K562 (cell line): ENCODE results near the gene SEC14L5. TPM values are rescaled to one million over a fixed set of nuclear protein-coding genes. Genes with fewer than 3 reads are reported as not detected.

Source experiments
- ATAC-seq: fragments of 200-7000 bp; cut with Tn5 transposase; 3 replicates; pipeline ENCODE4 v1.9.1; 2020; ENCODE audit warnings: moderate library complexity
- BruUV-seq: library from RNA; stranded (reverse); fragments of 400-500 nt; replicated peaks from 2 replicates; lab custom pipeline; 2021; lab: Mats Ljungman, UMichigan
- CTCF ChIA-PET: fragments of 300-600 bp; formaldehyde crosslinking; extraction: SDS; loops from one replicate; lab custom pipeline; 2021; ENCODE audit warnings: low intra/inter-chr PET ratio; lab: Yijun Ruan, JAX
- POLR2A ChIA-PET: fragments of 300-600, 350-650 bp; sonication (Branson Sonifier 250); formaldehyde crosslinking; extraction: SDS; loops from one replicate; lab custom pipeline; 2021; ENCODE audit warnings: antibody characterized with exemption, inconsistent platforms; lab: Yijun Ruan, JAX
- DNase-seq, 4 experiments: peaks; one replicate each; pipeline versions ENCODE4 v3.0.0 to v3.0.0-alpha.2; 2011 to 2018; ENCODE audit warnings: low spot score in 3 of 4, mixed read lengths in 3 of 4; ENCODE audit errors: extremely low read depth in 1 of 4
- FAIRE-seq: peaks from 2 replicates; lab custom pipeline; 2011; peaks lifted over from hg19 to GRCh38; lab: Jason Lieb, UNC
- H2AFZ ChIP-seq: 2 replicates; pipeline ENCODE4 v1.6.0; 2011; ENCODE audit warnings: low read depth, low read length, control low read depth, inconsistent platforms
- H3K27ac ChIP-seq: fragments of 200-600 bp; 3 replicates; pipeline ENCODE4 v1.8.0; 2011; ENCODE audit warnings: low read depth, mild to moderate bottlenecking, control low read depth, inconsistent platforms, low read length, moderate library complexity, mixed read lengths; ENCODE audit errors: extremely low read depth
- H3K27me3 ChIP-seq, 2 experiments: fragments of 300-600 bp in 1 of 2; 2 replicates in 1 of 2; 3 replicates in 1 of 2; pipeline versions ENCODE4 v1.6.0 to v1.8.0; 2011; ENCODE audit warnings: inconsistent platforms in 2 of 2, low read length in 2 of 2, mild to moderate bottlenecking in 1 of 2, mixed read lengths in 1 of 2, moderate library complexity in 1 of 2; ENCODE audit not compliant: control insufficient read depth in 2 of 2, insufficient read depth in 2 of 2
- H3K36me3 ChIP-seq: fragments of 300-600 bp; 3 replicates; pipeline ENCODE4 v1.8.0; 2011; ENCODE audit warnings: mild to moderate bottlenecking, low read length, inconsistent platforms; ENCODE audit not compliant: control insufficient read depth, insufficient read depth
- H3K4me1 ChIP-seq, 2 experiments: fragments of 200-600 bp in 1 of 2; replicated peaks in 1 of 2; 2 replicates in 1 of 2; 3 replicates in 1 of 2; pipeline versions ENCODE4 v1.5.1 to v1.8.0; 2011; ENCODE audit warnings: inconsistent platforms in 2 of 2, low read length in 2 of 2, mild to moderate bottlenecking in 1 of 2, mixed read lengths in 1 of 2, moderate library complexity in 1 of 2; ENCODE audit not compliant: control insufficient read depth in 2 of 2, insufficient read depth in 2 of 2
- H3K4me2 ChIP-seq: 2 replicates; pipeline ENCODE4 v1.6.1; 2011; ENCODE audit warnings: low read length, control low read depth, inconsistent platforms, mixed read lengths; ENCODE audit not compliant: insufficient read depth
- H3K4me3 ChIP-seq: fragments of 200-600 bp; sonication (generic), shearing (Covaris generic); 2 replicates; pipeline ENCODE4 v1.5.1; 2016; ENCODE audit warnings: control low read depth, inconsistent platforms
- H3K79me2 ChIP-seq: fragments of 200-600 bp; 3 replicates; pipeline ENCODE4 v1.8.0; 2011; ENCODE audit warnings: low read length, inconsistent platforms; ENCODE audit not compliant: control insufficient read depth, insufficient read depth
- H3K9ac ChIP-seq, 2 experiments: 2 replicates each; pipeline versions ENCODE4 v1.6.0 to v1.6.1; 2011; ENCODE audit warnings: low read depth in 2 of 2, low read length in 2 of 2, control low read depth in 1 of 2, inconsistent platforms in 1 of 2, mild to moderate bottlenecking in 1 of 2, mixed read lengths in 1 of 2; ENCODE audit not compliant: insufficient read depth in 1 of 2
- H3K9me1 ChIP-seq: one replicate; pipeline ENCODE4 v1.6.0; 2011; ENCODE audit warnings: inconsistent platforms, mild to moderate bottlenecking, low read length, moderate library complexity; ENCODE audit not compliant: control insufficient read depth, insufficient read depth
- H3K9me3 ChIP-seq: replicated peaks from 2 replicates; pipeline ENCODE4 v1.5.1; 2011; ENCODE audit warnings: low read depth, low read length, inconsistent platforms; ENCODE audit not compliant: control insufficient read depth, insufficient read depth
- H4K20me1 ChIP-seq: replicated peaks from 2 replicates; pipeline ENCODE4 v1.6.1; 2011; ENCODE audit warnings: low read length, inconsistent platforms, mixed read lengths; ENCODE audit not compliant: control insufficient read depth, insufficient read depth
- BCOR ChIP-seq: fragments of 450-650 bp; IDR thresholded peaks from 2 replicates; pipeline ENCODE4 v1.6.1; 2016
- HLTF ChIP-seq: fragments of 450-650 bp; IDR thresholded peaks from 2 replicates; pipeline ENCODE4 v1.6.1; 2016
- MCM3 ChIP-seq: fragments of 450-650 bp; IDR thresholded peaks from 2 replicates; pipeline ENCODE4 v1.6.1; 2016
- RBM25 ChIP-seq: fragments of 200-400 bp; formaldehyde crosslinking; IDR thresholded peaks from 2 replicates; pipeline ENCODE4 v1.6.1; 2018; ENCODE audit warnings: low read length, low read depth, moderate library complexity; ENCODE audit not compliant: severe bottlenecking
- RFX5 ChIP-seq: IDR thresholded peaks from 2 replicates; pipeline ENCODE4 v1.6.1; 2011; ENCODE audit warnings: low read depth, mild to moderate bottlenecking, improper control_type of control experiment, low read length
- TAL1 ChIP-seq: fragments of 450-650 bp; IDR thresholded peaks from 2 replicates; pipeline ENCODE4 v1.6.1; 2016; ENCODE audit warnings: mild to moderate bottlenecking
- THRAP3 ChIP-seq: fragments of 450-650 bp; IDR thresholded peaks from 2 replicates; pipeline ENCODE4 v1.6.1; 2016; ENCODE audit warnings: mild to moderate bottlenecking, inconsistent platforms, borderline replicate concordance
- ZNF146 ChIP-seq: IDR thresholded peaks from one replicate; pipeline ENCODE4 v1.6.1; 2018; ENCODE audit warnings: missing compliant biosample characterization; ENCODE audit not compliant: unreplicated experiment
- ZNF217 ChIP-seq: sonication (generic); formaldehyde crosslinking; IDR thresholded peaks from 2 replicates; pipeline ENCODE4 v1.8.0; 2022; ENCODE audit warnings: mild to moderate bottlenecking, missing genetic modification reagents
- ZNF75A ChIP-seq: fragments of 450-650 bp; formaldehyde crosslinking; IDR thresholded peaks from 2 replicates; pipeline ENCODE4 v1.4.0; 2020; ENCODE audit warnings: mild to moderate bottlenecking
- WGBS: fragments of 100-300 bp; shearing (Covaris generic); methylation state at CpG from one replicate; pipeline ENCODE4 v1.1.6; 2016; ENCODE audit warnings: low coverage, mixed read lengths; ENCODE audit not compliant: insufficient coverage; ENCODE audit errors: missing lambda C conversion rate; 5-methylcytosine and 5-hydroxymethylcytosine counted together
- in situ Hi-C: fragments of 300-500 bp; cut with MboI; formaldehyde crosslinking; loops from 4 replicates; pipeline ENCODE4 v1.15.0; 2018; ENCODE audit warnings: inconsistent platforms, mixed read lengths
- intact Hi-C: fragments of 100-400 bp; cut with micrococcal nuclease; formaldehyde crosslinking; loops from 2 replicates; pipeline ENCODE4 v1.14.2; 2022
- polyA plus RNA-seq, 8 experiments: library from polyadenylated mRNA; depleted of rRNA in 4 of 8; stranded (reverse) in 5 of 8; unstranded in 3 of 8; fragments of >200 nt; fragmentation: Nextera tagmentation in 2 of 8; fragmentation: Illumina TruSeq in 1 of 8; extraction: Ambion mirVana in 2 of 8; extraction: Trizol in 1 of 8; gene quantifications; 2 replicates each; pipeline versions ENCODE4 v1.2.1 to v1.2.3, GENCODE V29; 2011 to 2014; ENCODE audit warnings: inconsistent platforms in 1 of 8, missing spikeins in 1 of 8
- total RNA-seq, 7 experiments: library from RNA; depleted of rRNA in 6 of 7; stranded (reverse); fragments of >200 nt in 6 of 7; fragmentation: Illumina TruSeq in 2 of 7; extraction: Trizol in 2 of 7; gene quantifications; 2 replicates each; pipeline versions ENCODE4 v1.2.1 to v1.2.3, GENCODE V29; 2011 to 2021; ENCODE audit warnings: low replicate concordance in 1 of 7
- TF ChIP-seq, protein P1 (sequence below): fragments of 250-450 bp; sonication (Bioruptor Pico); IDR thresholded peaks from 2 replicates; pipeline ENCODE4 v1.5.0; 2021

Gene SEC14L5
- total and polyA plus RNA-seq, 9 of the 15 experiments (the other 6 are each of a cell fraction or from before 2014, with no cell fraction given): 0.11 TPM; not detected in 8

- H4K20me1 ChIP-seq: peaks cover 7% of the 10 kb centered on the region; the same call in 1 of the 2 replicates
- no peak overlapping the region for H3K4me3 ChIP-seq
- no peaks in the 10 kb centered on the region for H3K79me2 ChIP-seq
- H3K4me1 ChIP-seq: peaks cover 8 to 17% of the 10 kb centered on the region in 2 experiments; a peak in 4 of 5 replicates
- no peak overlapping the region for H3K9ac ChIP-seq
- intact Hi-C loops: no loop called here
- in situ Hi-C loops: no loop called here
- ChIA-PET CTCF (no interaction called here), POLR2A (no interaction called here)
- no peaks in the 10 kb centered on the region for H3K9me3 ChIP-seq
- no peak for FAIRE-seq
- no peaks in the 10 kb centered on the region for H3K36me3 ChIP-seq
- no peak overlapping the region for H2AFZ ChIP-seq
- no TSS peak for BruUV-seq
- no peak for ATAC-seq
- no peaks in the 10 kb centered on the region for H3K9me1 ChIP-seq
- peaks cover 21 to 37% of the 10 kb centered on the region in 2 experiments; a peak in 4 of 5 replicates for H3K27me3 ChIP-seq
- DNase-seq: no peak
- TF ChIP-seq THRAP3: no peak
- TF ChIP-seq BCOR: peak; percentile 50; the same call in 1 of the 2 replicates
- TF ChIP-seq ZNF75A: no peak
- TF ChIP-seq RFX5: 0 out of 2 replicates have a peak, but pooled peaks have one; percentile 43
- no peak for TF ChIP-seq ZNF217 (CRISPR knock-in tag)
- peak; percentile 34 for TF ChIP-seq RBM25
- TF ChIP-seq ZNF146: peak; percentile 94
- TF ChIP-seq, protein P1, sequence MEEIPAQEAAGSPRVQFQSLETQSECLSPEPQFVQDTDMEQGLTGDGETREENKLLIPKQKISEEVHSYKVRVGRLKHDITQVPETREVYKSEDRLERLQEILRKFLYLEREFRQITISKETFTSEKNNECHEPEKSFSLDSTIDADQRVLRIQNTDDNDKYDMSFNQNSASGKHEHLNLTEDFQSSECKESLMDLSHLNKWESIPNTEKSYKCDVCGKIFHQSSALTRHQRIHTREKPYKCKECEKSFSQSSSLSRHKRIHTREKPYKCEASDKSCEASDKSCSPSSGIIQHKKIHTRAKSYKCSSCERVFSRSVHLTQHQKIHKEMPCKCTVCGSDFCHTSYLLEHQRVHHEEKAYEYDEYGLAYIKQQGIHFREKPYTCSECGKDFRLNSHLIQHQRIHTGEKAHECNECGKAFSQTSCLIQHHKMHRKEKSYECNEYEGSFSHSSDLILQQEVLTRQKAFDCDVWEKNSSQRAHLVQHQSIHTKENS: no peak
- no peak for TF ChIP-seq HLTF
- TF ChIP-seq MCM3: no peak
- TF ChIP-seq TAL1: no peak
- H3K4me2 ChIP-seq: no peak overlapping the region
- H3K27ac ChIP-seq: no peak overlapping the region
- WGBS: under 1% methylated on average over 5 of the region's 5 CpGs
These were observed 26.3 kb downstream of the SEC14L5 start for GRCh38 chr16:4984174-4984990.
